ENCODE results near the gene APOBEC3G.

Gene APOBEC3G

DNA sequence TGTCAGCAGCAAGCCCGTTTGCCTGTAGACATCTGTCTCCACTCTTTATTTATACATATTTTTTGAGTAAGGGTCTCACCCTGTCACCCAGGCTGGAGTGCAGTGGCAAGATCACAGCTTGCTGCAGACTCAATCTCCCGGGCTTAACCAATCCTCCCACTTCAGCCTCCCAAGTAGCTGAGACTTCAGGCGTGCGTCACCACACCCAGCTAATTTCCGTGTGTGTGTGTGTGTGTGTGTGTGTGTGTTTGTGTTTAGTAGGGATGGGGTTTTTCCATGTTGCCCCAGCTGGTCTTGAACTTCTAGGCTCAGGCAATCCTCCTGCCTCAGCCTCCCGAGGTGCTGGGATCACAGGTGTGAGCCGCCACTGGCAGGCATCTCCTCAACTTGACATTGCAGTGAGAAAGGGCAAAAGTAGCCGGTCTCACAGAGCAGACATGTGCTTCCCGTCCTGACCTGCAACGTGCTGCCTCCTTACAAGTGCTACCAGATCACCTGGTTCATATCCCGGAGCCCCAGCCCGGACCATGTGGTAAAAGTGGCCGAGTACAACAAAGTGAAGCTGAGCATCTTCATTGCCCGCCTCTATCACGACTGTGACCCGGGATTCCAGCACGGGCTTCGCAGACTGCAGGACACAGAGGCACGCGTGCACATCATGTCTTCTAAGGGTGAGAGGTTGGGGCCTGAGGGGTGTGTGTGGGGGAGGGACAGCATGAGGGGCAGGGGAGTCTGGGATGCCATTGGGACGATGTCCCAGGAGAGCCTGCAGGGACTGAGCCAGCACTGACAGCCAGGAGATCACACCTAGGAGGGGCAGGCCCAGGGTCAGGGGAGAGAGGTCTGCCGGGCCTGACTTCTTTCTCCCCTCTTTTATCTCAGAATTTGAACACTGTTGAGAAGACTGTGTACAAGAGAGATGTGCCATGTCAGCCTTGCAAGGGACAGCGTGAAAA is 14.3 kb downstream of the APOBEC3G start:
- no peak for DNase-seq (ENCODE audit: low read depth)

GRCh38 chr22:39092111-39092862 is 15.2 kb downstream of the APOBEC3G start:
- DNase-seq (ENCODE audit: low read depth) = no peak

GRCh38 chr22:39094717-39095389 is 17.8 kb downstream of the APOBEC3G start:
- DNase-seq (ENCODE audit: low read depth) = no peak

DNA sequence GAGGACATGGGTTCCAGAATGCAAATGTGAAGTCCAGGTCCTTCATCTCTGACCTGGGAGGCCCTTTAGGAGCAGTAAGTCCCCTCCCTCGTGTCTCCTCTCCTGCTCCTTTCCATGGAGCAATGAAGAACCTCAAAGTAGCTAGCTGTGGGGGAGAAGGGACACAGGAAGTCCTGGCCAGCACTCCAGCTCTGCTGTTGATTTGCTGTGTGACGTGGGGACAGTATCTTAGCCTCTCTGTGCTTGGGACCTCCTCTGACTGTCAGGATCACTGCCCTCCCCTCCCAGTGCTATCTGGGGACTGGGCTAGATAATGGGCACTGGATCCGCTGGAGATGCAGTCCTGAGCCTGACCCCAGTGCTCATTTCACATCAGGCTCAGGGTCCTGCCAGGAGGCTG is 18.9 kb downstream of the APOBEC3G start:
- DNase-seq (ENCODE audit: low read depth) = no peak

DNA sequence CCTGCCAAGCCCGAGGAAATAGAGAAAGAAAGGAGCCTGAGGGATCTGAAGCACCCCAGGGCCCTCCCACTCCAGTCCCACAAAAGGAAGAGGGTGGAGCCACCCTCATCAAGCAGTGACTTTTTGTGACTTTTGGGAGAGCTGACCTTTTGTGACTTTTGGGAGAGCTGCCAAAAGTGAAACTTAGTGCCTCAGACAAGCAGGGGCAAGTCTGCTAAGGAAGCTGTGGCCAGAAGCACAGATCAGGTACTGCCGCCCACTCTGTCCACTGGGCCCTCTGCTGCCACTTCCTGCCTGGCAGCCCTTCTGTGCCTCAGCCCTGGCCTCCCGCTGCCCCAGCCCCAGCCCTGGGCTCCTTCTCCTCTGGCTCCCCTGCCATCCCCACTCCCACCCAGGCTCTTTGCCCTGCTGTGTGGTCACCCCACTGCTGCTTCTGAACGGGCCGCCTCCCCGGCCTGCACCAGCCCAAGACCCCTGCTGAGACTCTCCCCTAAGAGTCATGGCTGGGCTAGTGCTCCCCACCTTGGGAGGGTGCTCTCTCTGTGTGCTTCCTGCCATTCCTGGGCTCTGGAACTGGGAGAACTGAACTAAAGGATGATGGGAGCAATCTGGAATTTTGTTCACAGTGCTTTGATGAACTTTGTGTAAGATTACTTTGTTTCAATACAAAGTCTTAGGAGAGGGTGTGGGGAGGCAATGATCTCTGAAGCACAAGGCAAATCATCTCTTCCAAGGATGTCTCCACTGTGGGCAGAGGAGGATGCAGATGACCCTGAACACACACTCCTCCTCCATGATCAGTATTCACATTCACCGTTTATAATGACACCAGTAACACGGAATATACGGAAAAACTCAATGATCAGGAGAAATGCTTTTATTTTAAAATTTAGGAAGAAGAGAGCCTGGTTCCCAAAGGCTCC is 20.3 kb downstream of the APOBEC3G start, which contains the start of gene APOBEC3H:
TSS of gene APOBEC3H (plus strand) at position 147 of the 923 bp plus-strand sequence. CDS start 3,035 bp downstream, outside the sequence.
- no peak for DNase-seq (ENCODE audit: low read depth)

- no peak for DNase-seq (ENCODE audit: low read depth)
Observed at GRCh38 chr22:39098026-39098425, 21.0 kb downstream of the APOBEC3G start.

DNA sequence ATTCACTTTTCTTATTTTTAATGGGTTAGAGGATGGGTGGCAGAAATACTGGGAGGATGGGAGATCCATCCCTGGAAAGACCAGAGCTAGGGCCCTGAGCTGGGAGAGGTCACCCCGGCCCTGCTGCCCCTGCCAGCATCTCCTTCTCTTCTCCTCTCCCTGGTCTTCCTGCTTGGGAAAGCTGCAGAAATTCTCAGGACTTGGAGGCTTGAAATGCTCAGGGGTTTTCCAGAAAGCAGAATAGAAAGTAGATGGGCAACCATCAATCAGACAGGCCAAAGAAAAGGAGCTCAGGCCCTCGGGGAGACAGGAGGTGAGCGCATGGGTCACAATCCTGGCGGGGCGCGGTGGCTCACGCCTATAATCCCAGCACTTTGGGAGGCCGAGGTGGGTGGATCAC is 21.5 kb downstream of the APOBEC3G start:
- DNase-seq (ENCODE audit: low read depth) = no peak

- no peak for DNase-seq (ENCODE audit: low read depth)
Observed at GRCh38 chr22:39101226-39101625, 24.2 kb downstream of the APOBEC3G start.

DNA sequence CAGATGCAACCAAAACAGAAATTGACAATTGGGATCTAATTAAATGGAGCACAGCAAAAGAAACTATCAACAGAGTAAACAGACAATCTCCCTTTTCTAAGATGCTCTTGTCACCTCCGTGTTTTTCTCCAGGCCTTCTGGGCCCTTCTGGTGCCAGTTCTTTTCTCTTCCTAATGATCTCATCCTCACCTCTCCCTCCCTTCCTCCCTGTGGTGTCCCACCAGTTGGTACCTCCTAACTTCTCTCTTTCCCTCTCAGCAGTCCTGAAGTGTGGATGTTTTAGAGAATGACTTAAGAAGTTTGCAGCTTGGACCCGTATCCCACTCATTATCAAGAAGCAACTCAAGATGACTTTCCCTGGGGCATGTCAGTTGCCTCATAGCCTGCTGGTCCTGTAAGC is 26.4 kb downstream of the APOBEC3G start:
- no peak for DNase-seq (ENCODE audit: low read depth)

DNA sequence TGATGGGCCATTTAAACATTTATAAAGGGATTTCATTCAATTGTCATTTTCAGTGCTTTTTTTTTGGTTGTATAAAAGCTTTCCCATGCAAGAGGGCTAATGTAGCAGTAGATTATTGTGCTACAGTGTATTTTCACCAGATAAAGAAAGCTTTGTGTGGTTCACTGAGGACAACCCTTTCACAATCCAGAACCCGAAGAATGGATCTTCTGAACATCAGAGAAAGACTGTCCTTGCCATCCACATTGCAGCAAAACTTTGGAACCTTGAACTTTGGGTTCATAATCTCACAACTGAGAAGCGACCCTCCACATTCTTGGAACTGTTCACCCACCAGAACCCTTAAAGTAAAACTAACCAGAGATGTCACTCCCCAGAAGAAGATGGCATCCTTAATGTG is 29.3 kb downstream of the APOBEC3G start:
- DNase-seq (ENCODE audit: low read depth) = no peak

DNA sequence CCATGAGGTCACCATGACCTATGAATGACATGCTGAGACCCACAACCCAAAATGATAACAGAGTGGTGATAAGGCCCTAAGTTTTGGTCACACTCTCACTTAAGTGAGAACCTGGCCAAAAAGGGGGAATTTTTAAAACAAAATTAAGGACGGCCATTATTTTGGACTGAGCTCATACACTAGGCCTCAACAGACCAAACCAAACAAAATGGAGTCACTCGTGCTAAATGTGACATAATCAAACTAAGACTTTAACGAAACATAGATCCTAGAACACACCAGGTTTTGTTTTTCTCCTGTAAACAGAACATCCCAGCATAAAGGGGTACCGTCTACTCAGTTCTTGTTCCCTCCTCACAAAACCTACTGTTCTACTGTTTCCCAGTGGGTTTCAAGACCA is 31.4 kb downstream of the APOBEC3G start:
- DNase-seq (ENCODE audit: low read depth) = no peak

DNA sequence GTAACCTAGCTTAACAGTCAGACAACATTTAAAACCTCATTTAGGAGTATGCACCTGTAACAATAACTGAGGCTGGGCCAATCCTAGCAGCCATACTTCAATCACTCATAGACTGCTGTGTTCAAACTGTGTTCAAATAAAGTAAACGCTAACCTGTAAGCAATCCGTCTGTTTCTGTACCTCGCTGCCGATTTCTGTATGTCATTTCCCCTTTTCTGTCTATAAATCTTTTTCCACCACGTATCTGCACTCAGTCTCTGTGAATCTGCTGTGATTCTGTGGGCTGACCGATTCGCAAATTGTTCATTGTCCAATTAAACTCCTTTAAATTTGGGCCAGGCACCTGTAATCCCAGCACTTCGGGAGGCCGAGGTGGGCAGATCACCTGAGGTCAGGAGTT is 32.3 kb downstream of the APOBEC3G start:
- DNase-seq (ENCODE audit: low read depth) = no peak

GRCh38 chr22:39110631-39111561 is 33.8 kb downstream of the APOBEC3G start:
- DNase-seq (ENCODE audit: low read depth) = no peak

DNA sequence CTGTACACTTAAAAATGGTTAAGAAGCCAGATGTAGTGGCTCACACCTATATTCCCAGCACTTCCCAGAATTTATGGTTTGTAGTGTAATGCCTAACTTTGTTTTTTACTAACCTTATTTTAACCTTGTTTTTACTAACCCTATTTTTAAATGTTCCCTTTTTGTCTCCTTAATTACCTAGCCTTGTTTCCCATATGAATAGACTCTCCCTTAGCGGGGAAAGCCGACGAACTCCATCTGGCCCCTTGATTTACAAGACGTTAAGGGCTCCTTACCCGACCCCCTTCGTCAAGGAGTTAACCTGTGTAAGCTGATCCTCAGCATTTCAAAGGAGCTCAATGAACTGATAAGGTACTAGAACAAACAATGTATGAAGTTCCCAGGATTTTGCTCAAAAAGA is 37.0 kb downstream of the APOBEC3G start:
- DNase-seq (ENCODE audit: low read depth) = no peak

DNA sequence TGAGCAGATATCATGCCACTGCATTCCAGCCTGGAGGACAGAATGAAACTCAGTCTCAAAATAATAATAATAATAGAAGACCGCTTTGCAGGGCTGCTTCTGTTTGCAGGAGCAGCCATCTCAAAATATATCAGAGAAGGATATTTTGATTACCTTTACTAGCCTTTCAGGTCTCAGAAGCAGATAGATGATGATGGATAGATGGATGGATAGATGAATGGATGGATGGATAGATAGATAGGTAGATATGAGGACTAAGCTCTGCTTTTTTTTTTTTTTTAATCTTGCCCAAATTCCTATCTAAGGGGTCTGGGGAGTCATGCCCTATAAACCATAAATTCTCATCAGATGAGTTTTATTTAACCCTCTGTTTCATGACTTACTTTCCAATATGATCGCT is 38.5 kb downstream of the APOBEC3G start:
- DNase-seq (ENCODE audit: low read depth) = no peak

- DNase-seq (ENCODE audit: low read depth) = no peak
Observed at GRCh38 chr22:39115977-39116621, 39.0 kb downstream of the APOBEC3G start.

DNA sequence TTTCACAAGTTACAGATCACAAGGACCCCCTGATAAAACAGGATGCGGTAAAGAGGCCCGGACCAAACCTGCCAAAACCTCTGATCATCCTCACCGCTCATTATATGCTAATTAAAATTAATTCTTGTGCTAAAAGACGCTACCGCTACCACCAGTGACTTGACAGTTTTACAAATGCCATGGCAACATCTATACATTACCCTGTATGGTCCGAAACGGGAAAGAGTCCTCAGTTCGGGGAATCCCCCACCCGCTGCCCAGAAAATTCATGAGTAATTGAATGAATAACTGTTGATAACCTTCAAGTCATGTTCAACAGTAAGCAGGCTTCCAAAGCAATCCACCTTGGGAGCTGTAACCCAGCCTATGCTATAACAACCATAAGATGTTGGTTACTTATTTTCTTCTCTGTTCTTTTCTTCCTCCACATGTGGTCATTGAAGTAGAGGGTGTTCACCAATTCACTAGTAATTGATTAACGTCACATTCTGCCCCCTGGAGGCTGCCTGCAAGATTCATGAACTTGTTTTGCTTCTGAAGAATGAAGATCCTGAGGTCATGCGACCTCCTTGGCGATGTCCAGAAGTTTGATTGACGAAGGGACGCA is 40.6 kb downstream of the APOBEC3G start:
- no peak for DNase-seq (ENCODE audit: low read depth)

DNA sequence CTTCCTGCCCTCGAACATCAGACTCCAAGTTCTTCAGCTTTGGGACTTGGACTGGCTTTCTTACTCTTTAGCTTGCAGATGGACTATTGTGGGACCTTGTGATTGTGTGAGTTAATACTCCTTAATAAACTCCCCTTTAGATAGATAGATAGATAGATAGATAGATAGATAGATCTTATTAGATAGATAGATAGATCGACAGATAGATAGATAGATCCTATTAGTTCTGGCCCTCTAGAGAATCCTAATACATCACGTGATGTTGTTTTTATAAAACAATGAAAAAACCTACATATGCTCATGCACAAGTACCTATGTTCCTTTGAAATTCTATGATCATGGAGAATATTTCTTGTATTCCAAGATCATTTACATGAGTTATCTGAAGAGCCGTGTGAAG is 43.9 kb downstream of the APOBEC3G start:
- no peak for DNase-seq (ENCODE audit: low read depth)

DNA sequence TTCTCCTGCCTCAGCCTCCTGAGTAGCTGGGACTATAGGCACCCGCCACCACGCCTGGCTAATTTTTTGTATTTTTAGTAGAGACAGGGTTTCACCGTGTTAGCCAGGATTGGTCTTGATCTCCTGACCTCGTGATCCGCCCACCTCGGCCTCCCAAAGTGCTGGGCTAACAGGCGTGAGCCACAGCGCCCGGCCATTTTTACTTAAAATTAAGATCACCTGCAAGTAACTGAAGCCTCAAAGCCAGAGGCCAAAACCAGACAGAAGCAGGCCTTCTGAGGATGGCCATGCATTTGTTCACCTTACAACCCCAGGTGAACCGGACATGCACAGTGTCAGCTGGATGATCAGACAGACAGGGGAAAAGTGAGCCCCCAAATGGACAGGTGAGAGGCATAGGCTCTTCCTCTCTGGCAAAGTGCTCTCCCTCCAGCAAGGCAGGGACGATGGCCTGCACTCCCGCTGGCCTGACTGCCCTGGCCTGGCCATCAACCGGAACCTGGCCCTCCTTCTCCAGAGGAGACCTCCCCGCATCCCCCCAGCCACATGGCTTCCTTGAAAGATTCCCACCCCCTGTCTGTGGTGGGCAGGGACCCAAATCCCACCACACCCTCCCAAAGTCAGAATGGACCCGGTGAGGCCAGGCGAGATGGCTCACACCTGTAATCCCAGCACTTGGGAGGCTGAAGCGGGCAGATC is 45.8 kb downstream of the APOBEC3G start:
- DNase-seq (ENCODE audit: low read depth) = no peak

Measured in GM04504 (cell line).